Measurements from ENCODE around the gene ARHGAP9. TPM values are rescaled to one million over a fixed set of nuclear protein-coding genes. Genes with fewer than 3 reads are reported as not detected.
A peak's percentile ranks its signal among the peaks of the same experiment; 100 is the strongest.
"Not testable (repeated sequence)": the region's sequence is repeated elsewhere in the genome, so short reads cannot be mapped to it uniquely, and the experiment has no call there.

Gene ARHGAP9
- total RNA-seq, 1 experiment from 2014 or later: 9.3 TPM

DNA sequence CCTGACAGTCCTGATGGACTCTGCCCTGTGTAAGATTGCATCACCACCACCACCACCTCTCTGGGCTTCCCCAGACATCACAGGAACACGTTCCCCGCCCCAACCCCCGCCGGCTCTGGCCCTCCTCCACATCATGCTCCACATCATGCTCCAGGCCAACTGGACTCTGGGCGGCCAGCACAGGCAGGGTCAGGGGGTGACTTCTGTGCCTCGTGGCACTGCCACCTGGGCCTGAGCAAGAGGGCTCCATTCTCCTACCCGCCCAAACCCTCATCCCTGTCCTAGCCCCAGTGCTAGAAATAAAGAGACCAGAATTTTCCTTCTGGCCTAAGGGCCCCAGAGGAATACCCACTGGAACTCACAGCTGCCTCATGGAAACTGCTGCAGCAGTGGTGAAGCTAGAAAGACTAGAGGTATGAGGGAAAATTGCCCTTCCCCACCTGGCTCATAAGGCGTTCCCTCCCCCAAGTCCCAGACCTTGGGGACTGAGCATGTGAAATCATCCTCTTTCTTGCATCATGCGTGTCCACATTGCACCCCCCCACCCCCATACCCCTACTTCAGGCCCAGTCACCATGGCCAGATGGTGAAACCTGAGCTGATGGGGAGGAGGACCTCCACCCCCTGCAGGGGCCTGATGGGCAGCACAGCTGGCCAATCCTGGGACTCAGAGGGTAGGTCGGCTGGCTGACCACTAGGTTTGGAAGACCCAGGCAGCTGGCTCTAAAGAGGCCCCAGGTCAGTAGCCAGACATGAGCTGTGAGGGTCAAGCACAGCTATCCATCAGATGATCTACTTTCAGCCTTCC lies 24.9 kb downstream of the ARHGAP9 start, which contains the start of gene INHBE:
TSS of gene INHBE (plus strand) at position 742 of the 808 bp plus-strand sequence. CDS start 230 bp downstream, outside the sequence.
- no peaks in the 10 kb centered on the region for H3K9me3 ChIP-seq (replicated peaks)
- H3K4me3 ChIP-seq: peak within 1 kb of the TSS; percentile 14
- peaks cover 47% of the 10 kb centered on the region for H3K4me1 ChIP-seq
- H3K27ac ChIP-seq: peak within 1 kb of the TSS; percentile 76
- peak; percentile 100 for DNase-seq
- H3K27me3 ChIP-seq: no peaks in the 10 kb centered on the region
- H3K36me3 ChIP-seq: no peaks in the 10 kb centered on the region

DNA sequence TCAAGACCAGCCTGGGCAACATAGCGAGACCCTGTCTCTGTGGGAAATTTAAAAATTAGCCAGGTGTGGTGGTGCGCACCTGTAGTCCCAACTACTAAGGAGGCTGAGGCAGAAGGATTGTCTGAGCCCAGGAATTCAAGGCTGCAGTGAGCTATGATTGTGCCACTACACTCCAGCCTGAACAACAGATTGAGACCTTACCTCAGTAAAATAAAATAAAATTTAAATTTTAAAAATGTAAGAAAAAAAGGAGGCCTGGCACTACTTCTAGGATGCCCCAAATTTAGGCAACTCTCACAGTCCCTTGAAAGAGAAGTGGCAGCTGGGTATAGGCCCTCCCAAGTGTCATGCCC lies 25.5 kb downstream of the ARHGAP9 start:
- Histone ChIP-seq H3K4me3 (no peak overlapping the region), H3K27me3 (no peaks in the 10 kb centered on the region), H3K9me3 (replicated peaks) (no peaks in the 10 kb centered on the region), H3K27ac (peak overlapping the region; percentile 76), H3K4me1 (peaks cover 47% of the 10 kb centered on the region), H3K36me3 (no peaks in the 10 kb centered on the region)
- no peak for DNase-seq

DNA sequence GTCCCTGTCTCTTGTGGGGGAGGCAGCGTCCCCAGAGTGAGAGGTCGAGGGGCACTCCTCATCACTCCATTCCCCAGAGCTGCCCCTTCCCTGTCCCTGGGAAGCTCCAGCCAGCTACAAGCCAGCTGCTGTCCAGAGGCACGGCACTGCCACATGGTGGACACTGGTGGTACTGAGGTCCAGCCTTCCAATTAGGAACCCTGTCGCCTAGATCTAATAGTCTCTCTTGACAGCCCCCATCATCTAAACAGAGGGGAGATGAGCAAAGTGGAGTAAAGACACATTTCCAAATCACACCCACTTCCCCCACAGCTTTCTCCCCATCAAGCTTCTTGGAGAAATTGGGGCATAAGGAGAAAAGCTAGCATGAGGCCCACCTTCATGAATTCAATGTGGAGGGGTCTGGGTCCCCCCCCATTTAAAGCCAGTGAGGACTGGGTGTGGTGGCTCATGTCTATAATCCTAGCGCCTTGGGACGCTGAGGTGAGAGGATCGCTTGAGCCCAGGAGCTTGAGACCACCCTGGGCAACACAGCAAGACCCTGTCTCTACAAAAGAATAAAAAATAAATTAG lies 26.6 kb downstream of the ARHGAP9 start:
- H3K9me3 ChIP-seq (replicated peaks): 0 out of 2 replicates have a peak, but pooled peaks cover 3% of the 10 kb centered on the region
- peak; percentile 100 for DNase-seq

DNA sequence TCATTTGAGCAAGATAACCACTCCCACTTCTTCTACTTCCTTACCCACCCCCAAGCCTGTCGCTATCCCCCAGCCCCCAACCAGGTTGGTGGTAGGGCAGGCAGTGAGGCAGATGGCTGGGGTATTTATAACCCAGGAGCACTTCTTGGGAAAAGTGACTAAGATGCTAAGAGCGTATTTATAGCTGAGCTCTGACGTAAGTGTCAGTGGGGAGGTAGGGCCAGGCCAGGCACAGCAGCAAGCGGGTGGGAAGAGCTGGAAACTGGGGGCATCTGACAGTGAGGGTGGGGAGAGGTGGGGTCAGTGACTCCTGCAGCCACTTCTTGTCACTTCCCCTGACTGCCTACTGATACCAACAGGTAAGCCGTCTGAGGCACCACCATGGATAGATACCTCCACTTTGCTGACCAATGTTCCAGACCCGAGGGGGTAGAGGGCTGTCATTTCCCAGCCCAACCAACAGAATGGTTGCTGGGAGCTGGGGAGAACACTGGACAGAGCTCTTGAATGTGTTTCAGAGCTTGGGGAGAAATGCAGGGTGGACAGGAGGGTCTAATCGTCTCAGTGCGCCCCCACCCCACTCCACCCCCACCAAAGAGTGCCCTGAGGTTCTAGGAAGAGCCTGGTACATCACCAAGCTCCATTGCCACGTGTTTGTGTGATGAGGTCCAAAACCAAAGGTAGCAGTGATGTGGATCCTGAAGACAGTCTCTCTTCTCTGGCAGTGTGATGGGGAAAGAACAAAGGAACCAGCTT lies 27.3 kb downstream of the ARHGAP9 start:
- Histone ChIP-seq H3K4me3 (no peak overlapping the region), H3K9me3 (replicated peaks) (0 out of 2 replicates have a peak, but pooled peaks cover 3% of the 10 kb centered on the region), H3K4me1 (peaks cover 35% of the 10 kb centered on the region), H3K27ac (no peak overlapping the region), H3K36me3 (no peaks in the 10 kb centered on the region), H3K27me3 (no peaks in the 10 kb centered on the region)
- DNase-seq: peak; percentile 68 to 75

More for the DNA sequence above, 26.6 kb downstream of the ARHGAP9 start:
- H3K27ac ChIP-seq: no peak overlapping the region
- H3K4me3 ChIP-seq: no peak overlapping the region
- H3K36me3 ChIP-seq: no peaks in the 10 kb centered on the region
- no peaks in the 10 kb centered on the region for H3K27me3 ChIP-seq
- peaks cover 39% of the 10 kb centered on the region for H3K4me1 ChIP-seq

DNA sequence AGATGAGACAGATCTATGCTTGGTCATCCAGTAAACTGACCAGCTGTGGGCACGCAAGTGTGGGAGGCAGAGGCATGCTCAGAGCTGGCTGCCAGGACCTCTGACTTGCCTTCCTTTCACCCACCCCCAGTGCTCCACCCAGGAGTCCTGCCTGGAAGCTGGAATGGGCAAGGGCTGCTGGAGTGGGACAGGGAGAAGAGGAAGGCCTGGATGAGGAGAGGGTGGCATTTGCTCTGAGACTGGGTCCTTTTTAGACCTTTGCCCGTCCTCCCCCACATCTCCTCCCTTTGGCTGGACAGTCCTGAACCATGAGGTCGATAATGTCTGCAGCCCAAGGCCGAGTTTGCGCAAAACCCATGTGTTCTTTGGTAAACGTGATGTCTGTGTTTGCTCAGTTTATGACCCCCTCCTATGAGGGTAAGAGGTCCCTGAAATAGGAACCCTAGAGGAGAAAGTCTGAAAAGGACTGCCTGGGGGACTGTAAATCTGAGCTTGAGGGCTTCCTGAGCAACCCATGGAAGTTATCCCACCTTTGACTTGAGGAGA lies 28.4 kb downstream of the ARHGAP9 start:
- H3K4me1 ChIP-seq: peaks cover 30% of the 10 kb centered on the region
- no peaks in the 10 kb centered on the region for H3K36me3 ChIP-seq
- H3K4me3 ChIP-seq: no peak overlapping the region
- H3K27me3 ChIP-seq: no peaks in the 10 kb centered on the region
- no peak overlapping the region for H3K27ac ChIP-seq
- 0 out of 2 replicates have a peak, but pooled peaks cover 3% of the 10 kb centered on the region for H3K9me3 ChIP-seq (replicated peaks)
- no peak for DNase-seq

DNA sequence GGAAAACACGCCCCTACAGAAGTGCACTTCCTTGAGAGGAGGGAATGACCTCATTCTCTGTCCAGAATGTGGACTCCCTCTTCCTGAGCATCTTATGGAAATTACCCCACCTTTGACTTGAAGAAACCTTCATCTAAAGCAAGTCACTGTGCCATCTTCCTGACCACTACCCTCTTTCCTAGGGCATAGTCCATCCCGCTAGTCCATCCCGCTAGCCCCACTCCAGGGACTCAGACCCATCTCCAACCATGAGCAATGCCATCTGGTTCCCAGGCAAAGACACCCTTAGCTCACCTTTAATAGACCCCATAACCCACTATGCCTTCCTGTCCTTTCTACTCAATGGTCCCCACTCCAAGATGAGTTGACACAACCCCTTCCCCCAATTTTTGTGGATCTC lies 29.6 kb downstream of the ARHGAP9 start:
- H3K9me3 ChIP-seq (replicated peaks): 0 out of 2 replicates have a peak, but pooled peaks cover 3% of the 10 kb centered on the region
- peaks cover 17% of the 10 kb centered on the region for H3K4me1 ChIP-seq
- no peaks in the 10 kb centered on the region for H3K36me3 ChIP-seq
- DNase-seq: no peak
- no peak overlapping the region for H3K27ac ChIP-seq
- no peaks in the 10 kb centered on the region for H3K27me3 ChIP-seq
- H3K4me3 ChIP-seq: no peak overlapping the region

DNA sequence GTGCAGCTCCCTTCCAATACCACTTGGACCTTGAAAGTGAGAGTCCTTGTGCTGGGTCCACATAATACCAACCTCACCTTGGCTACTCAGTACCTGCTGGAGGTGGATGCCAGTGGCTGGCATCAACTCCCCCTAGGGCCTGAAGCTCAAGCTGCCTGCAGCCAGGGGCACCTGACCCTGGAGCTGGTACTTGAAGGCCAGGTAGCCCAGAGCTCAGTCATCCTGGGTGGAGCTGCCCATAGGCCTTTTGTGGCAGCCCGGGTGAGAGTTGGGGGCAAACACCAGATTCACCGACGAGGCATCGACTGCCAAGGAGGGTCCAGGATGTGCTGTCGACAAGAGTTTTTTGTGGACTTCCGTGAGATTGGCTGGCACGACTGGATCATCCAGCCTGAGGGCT lies 30.3 kb downstream of the ARHGAP9 start:
- Histone ChIP-seq H3K36me3 (no peaks in the 10 kb centered on the region), H3K27ac (no peak overlapping the region), H3K9me3 (replicated peaks) (0 out of 2 replicates have a peak, but pooled peaks cover 3% of the 10 kb centered on the region), H3K4me1 (peaks cover 10% of the 10 kb centered on the region), H3K27me3 (no peaks in the 10 kb centered on the region), H3K4me3 (no peak overlapping the region)
- no peak for DNase-seq

DNA sequence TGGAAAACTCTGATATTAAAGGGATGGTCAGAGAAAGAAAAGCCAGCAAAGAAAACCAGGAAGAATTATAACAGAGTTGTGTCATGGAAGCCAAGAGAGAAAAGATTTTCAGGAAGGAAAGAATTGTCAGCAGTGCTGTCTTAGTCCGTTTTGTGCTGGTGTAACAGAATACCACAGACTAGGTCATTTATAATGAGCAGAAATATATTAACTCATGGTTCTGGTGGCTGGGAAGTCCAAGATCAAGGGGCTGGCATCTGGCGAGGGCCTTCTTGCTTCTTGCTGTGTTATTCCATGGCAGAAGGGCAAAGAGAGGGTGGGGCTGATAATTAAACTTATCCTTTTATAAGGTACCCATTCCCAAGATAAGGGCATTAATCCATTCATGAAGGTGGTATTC lies 31.0 kb downstream of the ARHGAP9 start:
- Histone ChIP-seq H3K4me3 (no peak overlapping the region), H3K27ac (no peak overlapping the region), H3K36me3 (no peaks in the 10 kb centered on the region), H3K9me3 (replicated peaks) (0 out of 2 replicates have a peak, but pooled peaks cover 3% of the 10 kb centered on the region), H3K4me1 (peaks cover 6% of the 10 kb centered on the region), H3K27me3 (no peaks in the 10 kb centered on the region)
- DNase-seq: no peak

DNA sequence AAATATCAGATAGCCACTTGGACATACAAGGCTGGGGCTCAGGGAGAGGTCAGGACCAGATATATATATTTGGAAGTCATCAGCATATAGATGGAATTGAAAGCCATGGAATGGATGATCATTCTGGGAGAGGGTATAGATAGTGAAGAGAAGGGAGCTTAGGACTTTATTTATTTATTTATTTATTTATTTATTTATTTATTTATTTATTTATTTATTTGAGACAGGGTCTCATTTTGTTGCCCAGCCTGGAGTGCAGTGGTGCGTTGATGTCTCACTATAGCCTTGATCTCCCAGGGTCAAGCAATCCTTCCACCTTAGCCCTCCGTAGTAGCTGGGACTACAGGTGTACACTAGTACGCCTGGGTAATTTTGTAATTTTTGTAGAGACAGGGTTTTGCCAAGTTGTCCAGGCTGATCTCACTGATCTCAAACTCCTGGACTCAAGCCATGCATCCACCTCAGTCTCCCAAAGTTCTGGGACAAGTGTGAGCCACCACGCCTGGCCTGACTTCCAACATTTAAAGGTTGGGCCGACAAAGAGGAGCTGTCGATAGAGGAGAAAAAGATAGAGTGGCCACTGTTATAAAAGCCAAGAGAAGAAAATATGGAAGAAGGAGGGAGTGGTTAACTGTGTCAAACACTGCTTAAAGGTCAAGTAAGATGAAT lies 33.2 kb downstream of the ARHGAP9 start:
- no peak overlapping the region for H3K4me3 ChIP-seq
- no peaks in the 10 kb centered on the region for H3K4me1 ChIP-seq
- peaks cover 12% of the 10 kb centered on the region for H3K9me3 ChIP-seq (replicated peaks)
- H3K36me3 ChIP-seq: no peaks in the 10 kb centered on the region
- no peak for DNase-seq
- no peak overlapping the region for H3K27ac ChIP-seq
- H3K27me3 ChIP-seq: no peaks in the 10 kb centered on the region

DNA sequence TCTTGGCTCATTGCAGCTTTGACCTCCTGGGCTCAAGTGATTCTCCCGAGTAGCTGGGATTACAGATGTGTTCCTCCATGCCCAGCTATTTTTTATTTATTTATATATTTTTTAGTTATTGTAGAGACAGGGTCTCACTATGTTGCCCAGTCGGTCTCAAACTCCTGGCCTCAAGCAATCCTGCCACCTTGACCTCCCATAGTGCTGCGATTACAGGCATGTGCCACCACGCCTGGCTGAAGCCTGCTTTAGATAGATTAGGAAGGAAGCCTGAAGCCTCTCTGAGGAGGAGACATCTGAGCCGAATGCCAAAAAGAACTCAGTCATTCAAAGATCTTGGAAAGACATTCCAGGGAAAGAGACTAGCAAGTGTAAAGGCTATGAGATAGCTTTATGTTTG lies 34.9 kb downstream of the ARHGAP9 start:
- Histone ChIP-seq H3K27me3 (no peaks in the 10 kb centered on the region), H3K36me3 (no peaks in the 10 kb centered on the region), H3K9me3 (replicated peaks) (peaks cover 12% of the 10 kb centered on the region), H3K4me1 (no peaks in the 10 kb centered on the region), H3K27ac (no peak overlapping the region), H3K4me3 (no peak overlapping the region)
- DNase-seq: no peak

DNA sequence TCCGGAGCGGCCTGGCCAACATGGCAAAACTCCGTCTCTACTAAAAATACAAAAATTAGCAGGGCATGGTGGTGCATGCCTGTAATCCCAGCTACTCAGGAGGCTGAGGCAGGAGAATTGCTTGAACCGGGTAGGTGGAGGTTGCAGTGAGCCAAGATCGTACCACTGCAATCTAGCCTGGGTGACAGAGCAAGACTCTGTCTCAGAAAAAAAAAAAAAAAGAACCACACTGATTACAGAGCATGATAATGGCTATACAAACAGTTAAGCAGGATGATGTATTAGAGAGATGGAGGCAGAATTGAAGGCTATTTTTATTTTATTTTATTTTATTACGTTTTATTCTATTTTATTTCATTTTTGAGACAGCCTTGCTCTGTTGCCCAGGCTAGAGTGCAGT lies 35.3 kb downstream of the ARHGAP9 start:
- H3K9me3 ChIP-seq (replicated peaks): peaks cover 12% of the 10 kb centered on the region
- not testable (repeated sequence) for H3K27me3 ChIP-seq, H3K4me1 ChIP-seq, H3K4me3 ChIP-seq, DNase-seq, H3K36me3 ChIP-seq, H3K27ac ChIP-seq

DNA sequence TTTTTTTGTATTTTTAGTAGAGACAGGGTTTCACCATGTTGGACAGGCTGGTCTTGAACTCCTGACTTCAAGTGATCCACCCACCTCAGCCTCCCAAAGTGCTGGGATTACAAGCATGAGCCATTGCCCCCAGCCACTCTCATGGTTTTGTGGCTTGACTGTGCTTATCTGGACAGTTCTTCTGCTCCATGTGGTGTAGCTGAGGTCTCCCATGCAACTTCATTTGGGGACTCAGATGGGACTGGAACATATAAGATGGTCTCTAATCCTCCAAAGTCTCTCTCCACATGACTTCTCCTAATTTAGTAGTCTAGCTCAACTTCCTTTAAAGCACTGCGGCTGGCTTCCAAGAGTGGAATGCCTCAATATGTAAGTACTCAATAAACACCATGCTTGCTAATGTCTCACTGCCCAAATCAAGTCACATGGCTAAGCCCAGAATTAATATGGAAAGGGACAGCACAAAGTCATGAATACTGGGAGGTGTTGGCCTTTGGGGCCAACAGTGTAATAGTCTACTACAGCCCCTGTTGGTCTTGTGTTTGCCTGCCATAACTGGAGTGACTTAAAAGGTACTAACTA lies 37.7 kb downstream of the ARHGAP9 start:
- no peaks in the 10 kb centered on the region for H3K36me3 ChIP-seq
- no peaks in the 10 kb centered on the region for H3K4me1 ChIP-seq
- H3K4me3 ChIP-seq: no peak overlapping the region
- no peak for DNase-seq
- no peak overlapping the region for H3K27ac ChIP-seq
- H3K27me3 ChIP-seq: no peaks in the 10 kb centered on the region
- H3K9me3 ChIP-seq (replicated peaks): peaks cover 9% of the 10 kb centered on the region

DNA sequence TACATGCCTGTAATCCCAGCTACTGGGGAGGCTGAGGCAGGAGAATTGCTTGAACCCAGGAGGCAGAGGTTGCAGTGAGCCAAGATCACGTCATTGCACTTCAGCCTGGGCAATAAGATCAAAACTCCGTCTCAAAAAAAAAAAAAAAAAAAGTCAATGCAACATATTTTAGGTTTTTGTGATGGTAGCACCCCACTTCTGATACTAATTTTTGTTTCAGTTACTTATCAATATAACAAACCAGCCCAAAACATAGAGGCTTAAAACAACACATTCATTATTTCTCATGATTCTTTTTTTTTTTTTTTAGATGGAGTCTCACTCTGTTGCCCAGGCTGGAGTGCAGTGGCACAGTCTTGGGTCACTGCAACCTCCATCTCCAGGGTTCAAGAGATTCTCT lies 38.3 kb downstream of the ARHGAP9 start:
- H3K4me1 ChIP-seq; H3K9me3 ChIP-seq (replicated peaks); H3K27me3 ChIP-seq; H3K27ac ChIP-seq; H3K36me3 ChIP-seq; DNase-seq; H3K4me3 ChIP-seq: not testable (repeated sequence)

DNA sequence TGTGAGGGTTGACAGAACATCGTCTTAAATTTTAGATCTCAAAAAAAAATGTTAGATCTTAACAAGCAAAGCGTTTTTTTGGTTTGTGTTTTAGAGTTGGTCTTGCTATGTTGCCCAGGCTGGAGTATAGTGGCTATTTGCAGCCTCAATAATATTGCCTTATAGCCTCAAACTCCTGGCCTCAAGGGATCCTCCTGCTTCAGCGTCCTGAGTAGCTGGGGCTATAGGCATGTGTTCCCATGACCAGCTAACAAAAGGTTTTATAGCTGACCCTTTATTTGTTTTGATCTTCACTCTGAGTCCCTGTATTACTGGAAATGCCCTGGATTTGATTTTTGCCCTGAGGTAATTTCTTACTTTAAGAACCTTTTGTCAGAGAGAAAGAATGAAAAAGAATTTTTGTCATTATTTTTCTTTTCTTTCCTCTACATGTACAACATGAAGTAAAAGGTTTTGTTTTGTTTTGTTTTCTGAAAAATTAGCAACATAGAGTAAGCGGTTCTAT lies 39.9 kb downstream of the ARHGAP9 start:
- H3K27me3 ChIP-seq: no peaks in the 10 kb centered on the region
- DNase-seq: no peak
- no peak overlapping the region for H3K27ac ChIP-seq
- H3K4me3 ChIP-seq: no peak overlapping the region
- H3K4me1 ChIP-seq: no peaks in the 10 kb centered on the region
- no peaks in the 10 kb centered on the region for H3K36me3 ChIP-seq
- H3K9me3 ChIP-seq (replicated peaks): peaks cover 9% of the 10 kb centered on the region

Measured in SJCRH30 (cell line).